IMR-90 (cell line): ENCODE data around the gene DIAPH1.
A peak's percentile ranks its signal among the peaks of the same experiment; 100 is the strongest.

Source experiments
- CEBPB ChIP-seq: IDR thresholded peaks from 2 replicates; pipeline ENCODE4 v1.6.1; 2012; ENCODE audit warnings: low read depth, low read length, improper control_type of control experiment
- CHD1 ChIP-seq: IDR thresholded peaks from 2 replicates; pipeline ENCODE4 v1.6.1; 2012; ENCODE audit warnings: low read depth, low read length, improper control_type of control experiment
- FOS ChIP-seq: fragments of 150-350 bp; IDR thresholded peaks from 2 replicates; pipeline ENCODE4 v1.6.1; 2016; ENCODE audit warnings: low read depth, low read length
- MAZ ChIP-seq: IDR thresholded peaks from 2 replicates; pipeline ENCODE4 v1.6.1; 2012; ENCODE audit warnings: low read depth, mild to moderate bottlenecking, low read length, improper control_type of control experiment, moderate library complexity, borderline replicate concordance
- MXI1 ChIP-seq: IDR thresholded peaks from 2 replicates; pipeline ENCODE4 v1.6.1; 2012; ENCODE audit warnings: low read depth, mild to moderate bottlenecking, low read length, moderate library complexity, borderline replicate concordance
- POLR2A ChIP-seq: IDR thresholded peaks from 2 replicates; pipeline ENCODE4 v1.6.1; 2012; ENCODE audit warnings: mild to moderate bottlenecking, low read depth, low read length
- RAD21 ChIP-seq: IDR thresholded peaks from 2 replicates; pipeline ENCODE4 v1.6.1; 2012; ENCODE audit warnings: low read length, improper control_type of control experiment
- RFX5 ChIP-seq: IDR thresholded peaks from 2 replicates; pipeline ENCODE4 v1.8.0; 2012; ENCODE audit warnings: low read depth, mild to moderate bottlenecking, low read length, moderate library complexity
- SMC3 ChIP-seq: fragments of 150-350 bp; IDR thresholded peaks from 2 replicates; pipeline ENCODE4 v1.6.1; 2016; ENCODE audit warnings: low read depth, mild to moderate bottlenecking, antibody characterized with exemption, low read length, moderate library complexity
- TF ChIP-seq, protein P1 (sequence below): conservative IDR thresholded peaks from 2 replicates; pipeline ENCODE4 v1.5.1; 2012; ENCODE audit warnings: mild to moderate bottlenecking, low read depth, low read length, improper control_type of control experiment
- TF ChIP-seq, protein P2 (sequence below): fragments of 150-350 bp; IDR thresholded peaks from 2 replicates; pipeline ENCODE4 v1.6.1; 2017; ENCODE audit warnings: mild to moderate bottlenecking, antibody characterized with exemption, low read length, low read depth
- TF ChIP-seq, protein P3 (sequence below): fragments of 150-350 bp; IDR thresholded peaks from 2 replicates; pipeline ENCODE4 v1.6.1; 2016; ENCODE audit warnings: low read depth, mild to moderate bottlenecking, low read length, moderate library complexity, borderline replicate concordance

DNA sequence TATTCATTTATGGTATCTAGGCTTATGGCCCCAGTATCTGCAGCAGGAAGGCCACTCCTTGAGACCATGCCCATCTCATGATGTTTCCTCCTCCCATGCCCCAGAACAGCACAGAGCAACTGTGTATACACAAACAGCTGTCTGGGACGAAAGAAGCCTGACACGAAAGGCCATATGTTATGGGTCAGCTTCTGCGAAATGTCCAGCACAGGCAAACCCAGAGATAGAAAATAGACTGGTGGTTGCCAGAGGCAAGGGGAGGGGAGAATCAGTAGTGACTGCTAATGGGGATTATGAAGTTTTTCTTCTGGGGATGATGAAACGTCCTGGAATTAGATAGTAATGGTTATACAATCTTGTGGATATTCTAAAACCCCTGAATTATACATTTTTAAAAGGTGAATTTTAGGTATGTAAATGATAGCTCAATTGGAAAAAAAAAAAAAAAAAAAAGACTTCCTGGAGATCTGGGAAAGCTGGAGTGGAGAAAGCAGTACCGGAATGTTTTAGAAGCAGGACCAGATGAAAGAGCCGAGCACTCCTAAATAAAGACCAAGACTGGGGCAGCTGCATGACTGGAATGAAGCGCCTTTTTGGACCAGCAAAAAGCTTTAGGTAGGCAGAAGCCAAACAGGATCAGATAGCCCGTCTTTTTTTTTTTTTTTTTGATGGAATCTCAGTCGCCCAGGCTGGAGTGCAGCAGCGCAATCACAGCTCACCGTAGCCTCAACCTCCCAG lies 100.8 kb downstream of the DIAPH1 start:
- TF ChIP-seq, protein P1, sequence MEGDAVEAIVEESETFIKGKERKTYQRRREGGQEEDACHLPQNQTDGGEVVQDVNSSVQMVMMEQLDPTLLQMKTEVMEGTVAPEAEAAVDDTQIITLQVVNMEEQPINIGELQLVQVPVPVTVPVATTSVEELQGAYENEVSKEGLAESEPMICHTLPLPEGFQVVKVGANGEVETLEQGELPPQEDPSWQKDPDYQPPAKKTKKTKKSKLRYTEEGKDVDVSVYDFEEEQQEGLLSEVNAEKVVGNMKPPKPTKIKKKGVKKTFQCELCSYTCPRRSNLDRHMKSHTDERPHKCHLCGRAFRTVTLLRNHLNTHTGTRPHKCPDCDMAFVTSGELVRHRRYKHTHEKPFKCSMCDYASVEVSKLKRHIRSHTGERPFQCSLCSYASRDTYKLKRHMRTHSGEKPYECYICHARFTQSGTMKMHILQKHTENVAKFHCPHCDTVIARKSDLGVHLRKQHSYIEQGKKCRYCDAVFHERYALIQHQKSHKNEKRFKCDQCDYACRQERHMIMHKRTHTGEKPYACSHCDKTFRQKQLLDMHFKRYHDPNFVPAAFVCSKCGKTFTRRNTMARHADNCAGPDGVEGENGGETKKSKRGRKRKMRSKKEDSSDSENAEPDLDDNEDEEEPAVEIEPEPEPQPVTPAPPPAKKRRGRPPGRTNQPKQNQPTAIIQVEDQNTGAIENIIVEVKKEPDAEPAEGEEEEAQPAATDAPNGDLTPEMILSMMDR, result no peak
- peak; percentile 56; the same call in 1 of the 2 replicates for TF ChIP-seq CEBPB
- TF ChIP-seq POLR2A, result no peak
- TF ChIP-seq, protein P2, sequence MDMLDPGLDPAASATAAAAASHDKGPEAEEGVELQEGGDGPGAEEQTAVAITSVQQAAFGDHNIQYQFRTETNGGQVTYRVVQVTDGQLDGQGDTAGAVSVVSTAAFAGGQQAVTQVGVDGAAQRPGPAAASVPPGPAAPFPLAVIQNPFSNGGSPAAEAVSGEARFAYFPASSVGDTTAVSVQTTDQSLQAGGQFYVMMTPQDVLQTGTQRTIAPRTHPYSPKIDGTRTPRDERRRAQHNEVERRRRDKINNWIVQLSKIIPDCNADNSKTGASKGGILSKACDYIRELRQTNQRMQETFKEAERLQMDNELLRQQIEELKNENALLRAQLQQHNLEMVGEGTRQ, result no peak
- 0 out of 2 replicates have a peak, but pooled peaks have one; percentile 12 for TF ChIP-seq FOS
- no peak for TF ChIP-seq SMC3
- no peak for TF ChIP-seq RAD21
- TF ChIP-seq, protein P3, sequence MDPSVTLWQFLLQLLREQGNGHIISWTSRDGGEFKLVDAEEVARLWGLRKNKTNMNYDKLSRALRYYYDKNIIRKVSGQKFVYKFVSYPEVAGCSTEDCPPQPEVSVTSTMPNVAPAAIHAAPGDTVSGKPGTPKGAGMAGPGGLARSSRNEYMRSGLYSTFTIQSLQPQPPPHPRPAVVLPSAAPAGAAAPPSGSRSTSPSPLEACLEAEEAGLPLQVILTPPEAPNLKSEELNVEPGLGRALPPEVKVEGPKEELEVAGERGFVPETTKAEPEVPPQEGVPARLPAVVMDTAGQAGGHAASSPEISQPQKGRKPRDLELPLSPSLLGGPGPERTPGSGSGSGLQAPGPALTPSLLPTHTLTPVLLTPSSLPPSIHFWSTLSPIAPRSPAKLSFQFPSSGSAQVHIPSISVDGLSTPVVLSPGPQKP, result no peak
- no peak for TF ChIP-seq CHD1
- TF ChIP-seq RFX5, result peak; percentile 28; the same call in 1 of the 2 replicates
- 0 out of 2 replicates have a peak, but pooled peaks have one; percentile 13 for TF ChIP-seq MAZ
- no peak for TF ChIP-seq MXI1
